DOHH2 (cell line): ENCODE data around the gene FZR1.
A peak's percentile ranks its signal among the peaks of the same experiment; 100 is the strongest.
"Not testable (repeated sequence)": the region's sequence is repeated elsewhere in the genome, so short reads cannot be mapped to it uniquely, and the experiment has no call there.

Experiments used
- H3F3A ChIP-seq: fragments of 200-600 bp; sonication (generic), shearing (Covaris generic); 2 replicates; pipeline ENCODE4 v1.6.0; 2016; ENCODE audit warnings: antibody characterized with exemption, mild to moderate bottlenecking; ENCODE audit not compliant: control insufficient read depth, insufficient read depth
- H3K27ac ChIP-seq: fragments of 200-600 bp; sonication (generic); 2 replicates; pipeline ENCODE4 v1.5.1; 2014; ENCODE audit warnings: low read depth, mild to moderate bottlenecking, low read length, moderate library complexity
- H3K27me3 ChIP-seq: fragments of 200-600 bp; sonication (generic); 2 replicates; pipeline ENCODE4 v1.6.1; 2014; ENCODE audit warnings: mild to moderate bottlenecking, low read length, mixed read lengths; ENCODE audit not compliant: control insufficient read depth
- H3K36me3 ChIP-seq: fragments of 200-600 bp; sonication (generic); 2 replicates; pipeline ENCODE4 v1.6.1; 2014; ENCODE audit warnings: mild to moderate bottlenecking, low read length, moderate library complexity, mixed read lengths; ENCODE audit not compliant: control insufficient read depth
- H3K4me1 ChIP-seq: fragments of 200-600 bp; sonication (generic); 2 replicates; pipeline ENCODE4 v1.6.1; 2014; ENCODE audit warnings: mild to moderate bottlenecking, low read length, mixed read lengths; ENCODE audit not compliant: control insufficient read depth
- H3K4me2 ChIP-seq: fragments of 200-600 bp; sonication (generic); 2 replicates; pipeline ENCODE4 v1.6.0; 2014; ENCODE audit warnings: mild to moderate bottlenecking, low read length, moderate library complexity
- H3K4me3 ChIP-seq: fragments of 200-600 bp; sonication (generic); 2 replicates; pipeline ENCODE4 v1.5.1; 2014; ENCODE audit warnings: mild to moderate bottlenecking, low read length, mixed read lengths
- H3K79me2 ChIP-seq: fragments of 200-600 bp; sonication (generic); 2 replicates; pipeline ENCODE4 v1.6.1; 2014; ENCODE audit warnings: mild to moderate bottlenecking, low read length, mixed read lengths; ENCODE audit not compliant: control insufficient read depth
- H3K9me2 ChIP-seq: fragments of 200-600 bp; sonication (generic); replicated peaks from 2 replicates; pipeline ENCODE4 v1.6.1; 2014; ENCODE audit warnings: mild to moderate bottlenecking, low read length, mixed read lengths; ENCODE audit not compliant: control insufficient read depth
- H3K9me3 ChIP-seq: fragments of 200-600 bp; sonication (generic); 2 replicates; pipeline ENCODE4 v1.6.1; 2014; ENCODE audit warnings: antibody characterized with exemption, low read length, mixed read lengths; ENCODE audit not compliant: control insufficient read depth, insufficient read depth
- H4K20me1 ChIP-seq: fragments of 200-600 bp; sonication (generic); 2 replicates; pipeline ENCODE4 v1.6.0; 2014; ENCODE audit warnings: low read depth, mild to moderate bottlenecking, antibody characterized with exemption, low read length, moderate library complexity; ENCODE audit not compliant: control insufficient read depth, insufficient read depth
- EZH2phosphoT487 ChIP-seq: fragments of 200-600 bp; sonication (generic); IDR thresholded peaks from 2 replicates; pipeline ENCODE4 v1.6.1; 2017; ENCODE audit warnings: borderline replicate concordance, mild to moderate bottlenecking, antibody characterized with exemption, low read length, moderate library complexity, mixed read lengths
- TF ChIP-seq, protein P1 (sequence below): fragments of 200-600 bp; sonication (generic); IDR thresholded peaks from one replicate; pipeline ENCODE4 v1.5.1; 2014; ENCODE audit warnings: antibody characterized with exemption, mild to moderate bottlenecking, low read depth, low read length; ENCODE audit not compliant: poor library complexity, severe bottlenecking

FZR1 gene

DNA sequence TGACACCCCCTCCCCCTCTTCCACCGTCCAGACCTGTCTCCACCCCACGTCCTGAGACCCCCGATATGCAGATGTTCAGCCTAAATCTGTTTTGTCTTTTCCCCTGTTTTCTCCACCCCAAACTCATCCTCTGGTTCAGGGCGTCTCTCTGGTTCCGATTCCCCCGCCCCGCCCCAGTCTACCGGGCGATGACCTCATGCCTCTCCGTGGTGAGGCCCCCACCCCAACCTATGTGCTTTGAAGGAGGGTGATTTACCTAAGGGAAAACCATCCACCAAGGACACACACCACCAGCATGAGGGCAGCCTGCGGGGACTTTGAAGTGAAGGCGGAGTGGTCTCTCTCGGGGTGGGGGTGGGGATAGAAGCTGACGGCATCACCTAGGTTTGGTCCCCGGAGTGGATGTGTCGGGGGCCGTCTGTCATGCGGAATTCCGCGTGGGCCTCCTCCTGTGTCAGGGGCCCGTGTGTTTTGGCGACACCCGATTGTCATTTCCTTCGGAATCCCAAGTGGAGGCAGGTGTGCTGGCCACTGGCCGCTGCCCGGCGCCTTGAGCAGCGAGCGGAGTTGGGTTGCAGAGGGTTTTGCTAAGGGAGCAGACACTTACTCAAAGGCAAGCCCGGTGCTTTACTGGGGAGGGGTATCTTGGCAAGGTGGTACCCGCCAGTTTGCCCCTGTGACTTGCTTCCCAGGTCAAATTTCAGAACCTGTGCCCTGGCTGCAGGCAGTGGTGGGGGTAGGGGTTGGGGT lies 1.4 kb downstream of the FZR1 start:
- Histone ChIP-seq H3K27ac (no peak overlapping the region), H3K4me1 (peaks cover 20% of the 10 kb centered on the region), H4K20me1 (peaks cover 10% of the 10 kb centered on the region; the same call in 1 of the 2 replicates), H3K27me3 (no peaks in the 10 kb centered on the region), H3K79me2 (peaks cover 64% of the 10 kb centered on the region), H3F3A (no peaks in the 10 kb centered on the region; the same call in 1 of the 2 replicates), H3K36me3 (peaks cover 36% of the 10 kb centered on the region), H3K4me2 (peak overlapping the region; percentile 93), H3K4me3 (peak overlapping the region; percentile 89), H3K9me2 (no peaks in the 10 kb centered on the region), H3K9me3 (no peaks in the 10 kb centered on the region)
- TF ChIP-seq EZH2phosphoT487 = no peak
- TF ChIP-seq, protein P1, sequence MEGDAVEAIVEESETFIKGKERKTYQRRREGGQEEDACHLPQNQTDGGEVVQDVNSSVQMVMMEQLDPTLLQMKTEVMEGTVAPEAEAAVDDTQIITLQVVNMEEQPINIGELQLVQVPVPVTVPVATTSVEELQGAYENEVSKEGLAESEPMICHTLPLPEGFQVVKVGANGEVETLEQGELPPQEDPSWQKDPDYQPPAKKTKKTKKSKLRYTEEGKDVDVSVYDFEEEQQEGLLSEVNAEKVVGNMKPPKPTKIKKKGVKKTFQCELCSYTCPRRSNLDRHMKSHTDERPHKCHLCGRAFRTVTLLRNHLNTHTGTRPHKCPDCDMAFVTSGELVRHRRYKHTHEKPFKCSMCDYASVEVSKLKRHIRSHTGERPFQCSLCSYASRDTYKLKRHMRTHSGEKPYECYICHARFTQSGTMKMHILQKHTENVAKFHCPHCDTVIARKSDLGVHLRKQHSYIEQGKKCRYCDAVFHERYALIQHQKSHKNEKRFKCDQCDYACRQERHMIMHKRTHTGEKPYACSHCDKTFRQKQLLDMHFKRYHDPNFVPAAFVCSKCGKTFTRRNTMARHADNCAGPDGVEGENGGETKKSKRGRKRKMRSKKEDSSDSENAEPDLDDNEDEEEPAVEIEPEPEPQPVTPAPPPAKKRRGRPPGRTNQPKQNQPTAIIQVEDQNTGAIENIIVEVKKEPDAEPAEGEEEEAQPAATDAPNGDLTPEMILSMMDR = no peak

DNA sequence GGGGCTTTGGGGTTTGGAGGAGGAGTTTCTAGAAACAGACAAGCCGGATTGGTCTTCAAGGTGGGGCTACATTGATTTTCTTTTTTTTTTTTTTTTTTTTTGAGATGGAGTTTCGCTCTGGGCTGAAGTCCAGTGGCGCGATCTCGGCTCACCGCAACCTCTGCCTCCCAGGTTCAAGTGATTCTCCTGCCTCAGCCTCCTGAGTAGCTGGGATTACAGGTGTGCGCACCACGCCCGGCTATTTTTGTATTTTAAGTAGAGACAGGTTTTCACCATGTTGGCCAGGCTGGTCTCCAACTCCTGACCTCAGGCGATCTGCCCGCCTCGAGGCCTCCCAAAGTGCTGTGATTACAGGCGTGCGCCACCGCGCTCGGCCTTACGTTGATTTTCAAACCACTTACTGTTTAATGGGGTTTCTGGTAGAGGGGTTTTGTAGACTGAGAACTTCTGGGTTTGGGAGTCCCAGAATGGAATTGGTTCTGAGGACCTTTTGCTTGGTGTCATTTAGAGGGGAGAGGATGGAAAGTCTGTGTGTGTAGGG lies 2.1 kb downstream of the FZR1 start:
- not testable (repeated sequence) for H3K9me3 ChIP-seq, H3K4me3 ChIP-seq, H3K27ac ChIP-seq, H3K27me3 ChIP-seq, H3K9me2 ChIP-seq, H3K4me2 ChIP-seq, H3F3A ChIP-seq
- H3K79me2 ChIP-seq = peaks cover 70% of the 10 kb centered on the region
- H3K36me3 ChIP-seq = peaks cover 36% of the 10 kb centered on the region
- H4K20me1 ChIP-seq = peaks cover 13% of the 10 kb centered on the region; the same call in 1 of the 2 replicates
- peaks cover 20% of the 10 kb centered on the region for H3K4me1 ChIP-seq

DNA sequence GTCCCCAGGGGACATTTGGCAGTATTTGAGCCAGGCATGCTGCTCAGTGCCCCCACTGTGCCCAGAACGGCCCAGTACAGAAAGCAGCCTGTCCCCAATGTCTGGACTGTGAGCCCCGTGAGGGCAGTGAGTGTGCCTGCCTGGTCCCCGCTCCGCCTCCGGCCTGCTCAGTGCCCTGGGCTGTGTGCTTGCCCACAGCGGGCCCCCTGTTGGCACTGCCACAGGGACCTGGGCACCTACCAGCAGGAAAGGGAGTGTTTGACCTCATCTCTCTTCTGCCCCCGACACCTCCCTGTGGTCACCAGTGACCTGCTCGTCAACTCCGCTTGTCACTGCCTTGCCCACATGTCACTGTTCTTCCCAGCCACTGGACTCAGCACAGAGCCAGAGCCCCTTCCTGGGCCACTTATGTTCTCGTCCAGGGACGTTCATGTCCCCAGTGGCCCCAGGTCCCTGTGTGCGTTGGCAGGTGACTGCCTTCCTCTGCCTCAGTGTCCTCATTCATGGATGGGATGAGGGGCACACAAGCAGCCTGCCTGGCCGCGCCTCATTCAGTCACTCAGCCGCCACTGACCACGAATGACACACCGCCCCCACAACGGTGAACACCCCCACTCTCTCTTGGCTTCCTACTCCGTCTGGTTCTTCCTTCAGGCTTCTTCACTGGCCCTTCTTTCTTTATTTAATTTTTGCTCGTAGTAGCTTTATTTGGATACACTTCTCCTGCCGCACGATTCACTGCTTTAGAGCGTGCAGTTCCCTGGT lies 2.8 kb downstream of the FZR1 start:
- no peak overlapping the region for H3K4me2 ChIP-seq
- H3K27ac ChIP-seq = no peak overlapping the region
- TF ChIP-seq, protein P1 = no peak
- TF ChIP-seq EZH2phosphoT487 = no peak
- no peaks in the 10 kb centered on the region for H3F3A ChIP-seq
- H3K9me2 ChIP-seq = no peaks in the 10 kb centered on the region
- H3K4me1 ChIP-seq = peaks cover 20% of the 10 kb centered on the region
- no peaks in the 10 kb centered on the region for H3K27me3 ChIP-seq
- H3K79me2 ChIP-seq = peaks cover 78% of the 10 kb centered on the region
- H3K9me3 ChIP-seq = no peaks in the 10 kb centered on the region
- H3K4me3 ChIP-seq = no peak overlapping the region
- H3K36me3 ChIP-seq = peaks cover 36% of the 10 kb centered on the region
- H4K20me1 ChIP-seq = peaks cover 15% of the 10 kb centered on the region; the same call in 1 of the 2 replicates

DNA sequence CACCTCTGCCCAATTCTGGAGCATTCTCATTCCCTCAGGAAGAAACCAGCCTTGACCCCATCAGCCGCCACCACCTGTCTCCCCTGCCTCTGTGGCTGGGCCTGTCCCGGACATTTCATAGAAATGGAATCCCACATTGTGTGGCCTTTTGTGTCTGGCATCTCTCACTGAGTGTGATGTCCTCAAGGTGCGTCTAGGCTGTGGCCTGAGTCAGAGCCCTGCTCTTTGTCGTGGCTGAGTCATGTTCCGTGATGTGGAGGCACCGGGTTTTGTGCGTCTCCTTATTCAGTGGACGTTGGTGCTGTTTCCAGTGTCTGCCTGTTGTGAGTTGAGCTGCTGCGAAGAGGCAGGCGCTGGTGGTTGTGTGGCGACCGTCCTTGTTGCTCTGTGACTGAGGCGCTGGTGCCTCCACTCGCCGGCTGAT lies 3.5 kb downstream of the FZR1 start:
- Histone ChIP-seq H3K27ac (no peak overlapping the region), H3K9me2 (no peaks in the 10 kb centered on the region), H3K4me3 (no peak overlapping the region), H3K4me1 (peaks cover 20% of the 10 kb centered on the region), H3K36me3 (peaks cover 36% of the 10 kb centered on the region), H3F3A (no peaks in the 10 kb centered on the region), H3K27me3 (no peaks in the 10 kb centered on the region), H3K4me2 (no peak overlapping the region), H3K9me3 (no peaks in the 10 kb centered on the region), H3K79me2 (peaks cover 84% of the 10 kb centered on the region), H4K20me1 (peaks cover 15% of the 10 kb centered on the region; the same call in 1 of the 2 replicates)
- TF ChIP-seq EZH2phosphoT487 = no peak
- TF ChIP-seq, protein P1 = no peak
